HL-60 (cell line): ENCODE data around the gene CSNK1D.

Source experiments
- GABPA ChIP-seq: IDR thresholded peaks from 2 replicates; pipeline ENCODE4 v1.6.1; 2012; ENCODE audit warnings: low read depth
- POLR2AphosphoS5 ChIP-seq: IDR thresholded peaks from 2 replicates; pipeline ENCODE4 v1.6.1; 2012; ENCODE audit warnings: low read depth
- REST ChIP-seq: IDR thresholded peaks from 2 replicates; pipeline ENCODE4 v1.6.1; 2012; ENCODE audit warnings: low read depth; ENCODE audit not compliant: insufficient replicate concordance
- SPI1 ChIP-seq: IDR thresholded peaks from 2 replicates; pipeline ENCODE4 v1.6.1; 2012; ENCODE audit warnings: low read depth, mild to moderate bottlenecking, borderline replicate concordance
- TF ChIP-seq, protein P1 (sequence below): IDR thresholded peaks from one replicate; pipeline ENCODE4 v1.5.1; 2011; ENCODE audit warnings: low read length, control low read depth, inconsistent platforms; ENCODE audit not compliant: insufficient read depth

- TF ChIP-seq, protein P1, sequence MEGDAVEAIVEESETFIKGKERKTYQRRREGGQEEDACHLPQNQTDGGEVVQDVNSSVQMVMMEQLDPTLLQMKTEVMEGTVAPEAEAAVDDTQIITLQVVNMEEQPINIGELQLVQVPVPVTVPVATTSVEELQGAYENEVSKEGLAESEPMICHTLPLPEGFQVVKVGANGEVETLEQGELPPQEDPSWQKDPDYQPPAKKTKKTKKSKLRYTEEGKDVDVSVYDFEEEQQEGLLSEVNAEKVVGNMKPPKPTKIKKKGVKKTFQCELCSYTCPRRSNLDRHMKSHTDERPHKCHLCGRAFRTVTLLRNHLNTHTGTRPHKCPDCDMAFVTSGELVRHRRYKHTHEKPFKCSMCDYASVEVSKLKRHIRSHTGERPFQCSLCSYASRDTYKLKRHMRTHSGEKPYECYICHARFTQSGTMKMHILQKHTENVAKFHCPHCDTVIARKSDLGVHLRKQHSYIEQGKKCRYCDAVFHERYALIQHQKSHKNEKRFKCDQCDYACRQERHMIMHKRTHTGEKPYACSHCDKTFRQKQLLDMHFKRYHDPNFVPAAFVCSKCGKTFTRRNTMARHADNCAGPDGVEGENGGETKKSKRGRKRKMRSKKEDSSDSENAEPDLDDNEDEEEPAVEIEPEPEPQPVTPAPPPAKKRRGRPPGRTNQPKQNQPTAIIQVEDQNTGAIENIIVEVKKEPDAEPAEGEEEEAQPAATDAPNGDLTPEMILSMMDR: no peak
- peak; percentile 15; the same call in 1 of the 2 replicates for TF ChIP-seq POLR2AphosphoS5
- no peak for TF ChIP-seq GABPA
- no peak for TF ChIP-seq SPI1
- no peak for TF ChIP-seq REST
Measured at GRCh38 chr17:82234211-82235055, 39.1 kb downstream of the CSNK1D start.
